H1 (cell line): ENCODE data around the gene HTR2C. TPM values are rescaled to one million over a fixed set of nuclear protein-coding genes. Genes with fewer than 3 reads are reported as not detected.

Experiments used
- CTCF ChIA-PET: fragments of 300-600 bp; sonication (Branson Sonifier 250); formaldehyde crosslinking; loops from one replicate; lab custom pipeline; 2021; ENCODE audit not compliant: partially characterized antibody; lab: Charles Lee
- POLR2A ChIA-PET: fragments of 300-600 bp; sonication (Branson Sonifier 250); formaldehyde crosslinking; loops from one replicate; lab custom pipeline; 2021; ENCODE audit warnings: inconsistent platforms; ENCODE audit not compliant: partially characterized antibody; lab: Charles Lee
- DNase-seq, 2 experiments: peaks; one replicate each; pipeline versions ENCODE4 v3.0.0 to v3.0.0-alpha.2; 2010 to 2022; ENCODE audit warnings: low spot score in 2 of 2, low read depth in 1 of 2, mixed read lengths in 1 of 2
- FAIRE-seq: peaks from 2 replicates; lab custom pipeline; 2011; peaks lifted over from hg19 to GRCh38; lab: Jason Lieb, UNC
- H2AFZ ChIP-seq: 2 replicates; pipeline ENCODE4 v1.8.1; 2012; ENCODE audit warnings: low read length, inconsistent platforms
- H2AK5ac ChIP-seq: 2 replicates; pipeline ENCODE4 v1.6.1; 2013; ENCODE audit warnings: low read depth, low read length
- H2BK120ac ChIP-seq: replicated peaks from 2 replicates; pipeline ENCODE3; 2013; ENCODE audit warnings: low read depth, low read length, inconsistent platforms
- H2BK12ac ChIP-seq: 2 replicates; pipeline ENCODE4 v1.6.1; 2013; ENCODE audit warnings: low read depth, low read length
- H2BK15ac ChIP-seq: 2 replicates; pipeline ENCODE4 v1.6.1; 2013; ENCODE audit warnings: low read length
- H2BK20ac ChIP-seq: 2 replicates; pipeline ENCODE4 v1.6.1; 2013; ENCODE audit warnings: low read length
- H2BK5ac ChIP-seq: 2 replicates; pipeline ENCODE4 v1.6.1; 2013; ENCODE audit warnings: low read depth, low read length
- H3K14ac ChIP-seq: 2 replicates; pipeline ENCODE4 v1.6.1; 2013; ENCODE audit warnings: inconsistent platforms; ENCODE audit not compliant: insufficient read length
- H3K18ac ChIP-seq: 2 replicates; pipeline ENCODE4 v1.6.1; 2013; ENCODE audit warnings: low read length; ENCODE audit errors: extremely low read depth
- H3K23ac ChIP-seq: 2 replicates; pipeline ENCODE4 v1.6.1; 2013; ENCODE audit warnings: inconsistent platforms; ENCODE audit not compliant: insufficient read length
- H3K23me2 ChIP-seq: 2 replicates; pipeline ENCODE4 v1.6.1; 2013; ENCODE audit warnings: low read depth, low read length
- H3K27ac ChIP-seq: 2 replicates; pipeline ENCODE4 v1.6.1; 2011; ENCODE audit warnings: low read depth, low read length, inconsistent platforms
- H3K27me3 ChIP-seq, 4 experiments: replicated peaks in 1 of 4; 1 replicate in 1 of 4; 2 replicates in 3 of 4; pipeline versions ENCODE4 v1.6.1 to v1.8.1; 2011 to 2013; ENCODE audit warnings: low read length in 3 of 4, mild to moderate bottlenecking in 3 of 4, inconsistent platforms in 2 of 4, mixed read lengths in 2 of 4, moderate library complexity in 1 of 4; ENCODE audit not compliant: control insufficient read depth in 3 of 4, insufficient read depth in 3 of 4; ENCODE audit errors: extremely low read depth in 1 of 4
- H3K36me3 ChIP-seq, 4 experiments: 2 replicates each; pipeline versions ENCODE4 v1.6.1 to v1.8.1; 2011 to 2013; ENCODE audit warnings: mild to moderate bottlenecking in 4 of 4, low read length in 3 of 4, moderate library complexity in 2 of 4, control low read depth in 1 of 4, inconsistent platforms in 1 of 4; ENCODE audit not compliant: insufficient read depth in 4 of 4, control insufficient read depth in 2 of 4
- H3K4ac ChIP-seq: replicated peaks from 2 replicates; pipeline ENCODE3; 2013; ENCODE audit warnings: low read length, low read depth, mixed read lengths, inconsistent platforms; ENCODE audit not compliant: insufficient read length
- H3K4me1 ChIP-seq, 4 experiments: replicated peaks in 1 of 4; 1 replicate in 1 of 4; 2 replicates in 3 of 4; pipeline versions ENCODE4 v1.6.1 to v1.8.1; 2011 to 2013; ENCODE audit warnings: low read length in 3 of 4, inconsistent platforms in 2 of 4, mixed read lengths in 1 of 4; ENCODE audit not compliant: insufficient read depth in 4 of 4, control insufficient read depth in 3 of 4
- H3K4me2 ChIP-seq, 2 experiments: 2 replicates each; pipeline versions ENCODE4 v1.6.1 to v1.8.1; 2011 to 2013; ENCODE audit warnings: low read depth in 2 of 2, low read length in 2 of 2, control low read depth in 1 of 2, inconsistent platforms in 1 of 2, mild to moderate bottlenecking in 1 of 2; ENCODE audit not compliant: insufficient read depth in 1 of 2
- H3K4me3 ChIP-seq, 4 experiments: fragments of 200-600, 300-600 bp in 1 of 4; sonication (generic), shearing (Covaris generic), sonication (Bioruptor Twin) in 1 of 4; 2 replicates each; pipeline versions ENCODE4 v1.5.1 to v1.8.1; 2011 to 2016; ENCODE audit warnings: low read length in 4 of 4, low read depth in 3 of 4, control low read depth in 2 of 4, inconsistent platforms in 2 of 4, mild to moderate bottlenecking in 2 of 4, mixed read lengths in 1 of 4, moderate library complexity in 1 of 4; ENCODE audit not compliant: insufficient read depth in 2 of 4; ENCODE audit errors: extremely low read depth in 1 of 4
- H3K56ac ChIP-seq: replicated peaks from 2 replicates; pipeline ENCODE3; 2013; ENCODE audit warnings: low read depth, mild to moderate bottlenecking, mixed read lengths, low read length, inconsistent platforms; ENCODE audit not compliant: insufficient read length
- H3K79me1 ChIP-seq: 2 replicates; pipeline ENCODE4 v1.6.1; 2013; ENCODE audit warnings: low read depth, low read length, control low read depth
- H3K79me2 ChIP-seq, 2 experiments: 2 replicates each; pipeline versions ENCODE4 v1.6.1 to v1.8.1; 2012 to 2013; ENCODE audit warnings: low read length in 2 of 2, mild to moderate bottlenecking in 2 of 2, inconsistent platforms in 1 of 2; ENCODE audit not compliant: insufficient read depth in 2 of 2, control insufficient read depth in 1 of 2
- H3K9ac ChIP-seq, 4 experiments: replicated peaks in 1 of 4; 1 replicate in 1 of 4; 2 replicates in 3 of 4; pipeline versions ENCODE4 v1.6.1 to v1.8.1; 2011 to 2013; ENCODE audit warnings: low read depth in 3 of 4, low read length in 3 of 4, control low read depth in 2 of 4, mild to moderate bottlenecking in 2 of 4, moderate library complexity in 2 of 4, inconsistent platforms in 1 of 4; ENCODE audit errors: extremely low read depth in 1 of 4
- H3K9me3 ChIP-seq, 2 experiments: 2 replicates each; pipeline versions ENCODE4 v1.6.1 to v1.8.1; 2012 to 2013; ENCODE audit warnings: mild to moderate bottlenecking in 2 of 2, moderate library complexity in 2 of 2, control low read depth in 1 of 2, inconsistent platforms in 1 of 2, low read depth in 1 of 2, low read length in 1 of 2, mixed read lengths in 1 of 2; ENCODE audit not compliant: insufficient read depth in 2 of 2
- H4K20me1 ChIP-seq, 2 experiments: replicated peaks in 1 of 2; 2 replicates each; pipeline versions ENCODE3 to v1.8.1; 2011 to 2013; ENCODE audit warnings: inconsistent platforms in 2 of 2, low read length in 2 of 2, mild to moderate bottlenecking in 1 of 2; ENCODE audit not compliant: insufficient read depth in 2 of 2, control insufficient read depth in 1 of 2
- H4K5ac ChIP-seq: 2 replicates; pipeline ENCODE4 v1.6.1; 2013; ENCODE audit warnings: low read length, low read depth, mixed read lengths, inconsistent platforms; ENCODE audit not compliant: insufficient read length
- H4K8ac ChIP-seq: 2 replicates; pipeline ENCODE4 v1.8.0; 2013; ENCODE audit warnings: mild to moderate bottlenecking, moderate library complexity, low read length, inconsistent platforms; ENCODE audit not compliant: insufficient read depth; ENCODE audit errors: extremely low read depth
- H4K91ac ChIP-seq: replicated peaks from 2 replicates; pipeline ENCODE3; 2013; ENCODE audit warnings: low read length, mixed read lengths, inconsistent platforms; ENCODE audit not compliant: insufficient read length
- BRCA1 ChIP-seq: IDR thresholded peaks from 2 replicates; pipeline ENCODE4 v1.6.1; 2012; ENCODE audit warnings: low read depth, low read length, improper control_type of control experiment
- EZH2 ChIP-seq: fragments of 200-600 bp; sonication (generic); IDR thresholded peaks from 2 replicates; pipeline ENCODE4 v1.7.1; 2012; ENCODE audit warnings: low read depth, mild to moderate bottlenecking, moderate library complexity, low read length, inconsistent platforms; ENCODE audit not compliant: severe bottlenecking
- NANOG ChIP-seq: IDR thresholded peaks from 2 replicates; pipeline ENCODE4 v1.6.1; 2011; ENCODE audit warnings: low read length, low read depth, mild to moderate bottlenecking, inconsistent platforms; ENCODE audit not compliant: insufficient read depth, poor library complexity, severe bottlenecking
- RXRA ChIP-seq: IDR thresholded peaks from 2 replicates; pipeline ENCODE4 v1.6.1; 2011; ENCODE audit warnings: low read depth, mild to moderate bottlenecking, low read length, moderate library complexity; ENCODE audit not compliant: insufficient read depth
- SUZ12 ChIP-seq: fragments of 200-600 bp; sonication (generic); IDR thresholded peaks from 2 replicates; pipeline ENCODE4 v1.6.1; 2012; ENCODE audit warnings: mild to moderate bottlenecking, inconsistent platforms, low read length, moderate library complexity, mixed read lengths
- TEAD4 ChIP-seq: IDR thresholded peaks from 2 replicates; pipeline ENCODE4 v1.6.1; 2012; ENCODE audit warnings: low read depth, low read length, inconsistent platforms, mixed read lengths
- WGBS, 2 experiments: shearing (Covaris generic) in 1 of 2; methylation state at CpG; one replicate each; pipeline versions ENCODE4 v1.1.6 to v1.1.7; 2013 to 2015; ENCODE audit warnings: low lambda C conversion rate in 2 of 2, mixed read lengths in 2 of 2, inconsistent platforms in 1 of 2, low coverage in 1 of 2, missing lambda C conversion rate in 1 of 2; ENCODE audit not compliant: insufficient replicate concordance in 2 of 2, insufficient coverage in 1 of 2, insufficient read length in 1 of 2; ENCODE audit errors: extremely low coverage in 1 of 2, missing lambda C conversion rate in 1 of 2; 5-methylcytosine and 5-hydroxymethylcytosine counted together
- polyA plus RNA-seq, 7 experiments: library from polyadenylated mRNA; depleted of rRNA in 3 of 7; stranded (reverse) in 5 of 7; unstranded in 2 of 7; fragments of >200 nt in 5 of 7; fragments of 200-250 nt in 2 of 7; gene quantifications; 1 replicate in 5 of 7; 2 replicates in 1 of 7; 4 replicates in 1 of 7; pipeline versions ENCODE4 v1.2.1 to v1.2.3, GENCODE V29; 2011 to 2013; ENCODE audit warnings: missing spikeins in 2 of 7, mixed read lengths in 2 of 7
- total RNA-seq: library from RNA; stranded (reverse); fragmentation: NEBNext Ultra II Directional; extraction: Animal tissue kit (Norgen Biotek cat#: 25700); gene quantifications from 2 replicates; pipeline ENCODE4 v1.2.1, GENCODE V29; 2021

The HTR2C gene
- total and polyA plus RNA-seq, 2 of the 8 experiments (the other 6 are each of a cell fraction or from before 2014, with no cell fraction given), result 1.7 to 2.0 TPM

DNA sequence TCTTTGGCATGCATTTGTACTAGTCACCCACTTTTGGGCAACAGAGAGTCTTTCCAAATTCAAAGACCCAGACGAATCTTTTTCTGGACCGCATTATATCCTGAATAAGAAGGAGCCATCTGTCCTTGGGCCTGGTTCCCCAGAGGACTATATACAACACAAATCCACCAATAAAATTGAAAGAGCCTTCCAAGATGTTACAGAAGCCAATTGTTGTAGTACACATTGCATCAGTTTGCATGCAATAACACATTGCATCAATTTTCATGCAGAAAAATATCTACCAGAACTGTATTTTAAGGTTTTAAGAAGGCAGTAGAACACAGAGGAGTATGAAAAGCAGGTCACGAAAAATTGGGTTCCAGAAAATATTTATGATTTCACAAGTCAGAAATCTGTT lies 203.2 kb downstream of the HTR2C start:
- Histone ChIP-seq H2BK20ac (no peak overlapping the region), H3K36me3 (no peaks in the 10 kb centered on the region), H3K27ac (no peak overlapping the region), H4K91ac (no peak overlapping the region), H3K27me3 (no peaks in the 10 kb centered on the region), H3K56ac (no peak overlapping the region), H3K4me3 (no peak overlapping the region), H3K14ac (no peak overlapping the region), H4K5ac (no peak overlapping the region), H3K4ac (no peak overlapping the region), H3K4me1 (no peaks in the 10 kb centered on the region), H3K18ac (no peak overlapping the region), H4K8ac (no peak overlapping the region), H2AFZ (no peak overlapping the region), H3K4me2 (no peak overlapping the region), H3K23me2 (no peaks in the 10 kb centered on the region), H3K79me2 (no peaks in the 10 kb centered on the region), H3K23ac (no peak overlapping the region), H2BK12ac (no peak overlapping the region), H3K79me1 (no peaks in the 10 kb centered on the region), H3K9ac (no peak overlapping the region), H2AK5ac (no peak overlapping the region), H4K20me1 (no peaks in the 10 kb centered on the region), H2BK5ac (no peak overlapping the region), H2BK120ac (no peak overlapping the region), H3K9me3 (no peaks in the 10 kb centered on the region; a peak in 1 of 4 replicates), H2BK15ac (no peak overlapping the region)
- TF ChIP-seq SUZ12 (no peak), NANOG (no peak), EZH2 (no peak), BRCA1 (no peak), TEAD4 (no peak), RXRA (no peak)
- no peak for DNase-seq
- no peak for FAIRE-seq
- ChIA-PET POLR2A (no interaction called here), CTCF (no interaction called here)
- 87% methylated on average over 3 of the region's 3 CpGs; no CpG with 5 or more reads in 1 of the 2 experiments for WGBS, 2 experiments
